HG03342 (cell line): Measurements from ENCODE around the gene AIRE.
"Not testable (repeated sequence)": the region's sequence is repeated elsewhere in the genome, so short reads cannot be mapped to it uniquely, and the experiment has no call there.

Source experiments
- ATAC-seq: cut with Tn5 transposase; IDR thresholded peaks from one replicate; pipeline ENCODE4 v1.9.1; 2021; ENCODE audit warnings: mild to moderate bottlenecking, moderate library complexity; ENCODE audit not compliant: unreplicated experiment

Gene AIRE

GRCh38 chr21:44334329-44335030 lies 48.8 kb downstream of the AIRE start:
- no peak for ATAC-seq

GRCh38 chr21:44335266-44336059 lies 49.8 kb downstream of the AIRE start:
- no peak for ATAC-seq

- no peak for ATAC-seq
Observed at GRCh38 chr21:44337449-44337848, 51.8 kb downstream of the AIRE start.

DNA sequence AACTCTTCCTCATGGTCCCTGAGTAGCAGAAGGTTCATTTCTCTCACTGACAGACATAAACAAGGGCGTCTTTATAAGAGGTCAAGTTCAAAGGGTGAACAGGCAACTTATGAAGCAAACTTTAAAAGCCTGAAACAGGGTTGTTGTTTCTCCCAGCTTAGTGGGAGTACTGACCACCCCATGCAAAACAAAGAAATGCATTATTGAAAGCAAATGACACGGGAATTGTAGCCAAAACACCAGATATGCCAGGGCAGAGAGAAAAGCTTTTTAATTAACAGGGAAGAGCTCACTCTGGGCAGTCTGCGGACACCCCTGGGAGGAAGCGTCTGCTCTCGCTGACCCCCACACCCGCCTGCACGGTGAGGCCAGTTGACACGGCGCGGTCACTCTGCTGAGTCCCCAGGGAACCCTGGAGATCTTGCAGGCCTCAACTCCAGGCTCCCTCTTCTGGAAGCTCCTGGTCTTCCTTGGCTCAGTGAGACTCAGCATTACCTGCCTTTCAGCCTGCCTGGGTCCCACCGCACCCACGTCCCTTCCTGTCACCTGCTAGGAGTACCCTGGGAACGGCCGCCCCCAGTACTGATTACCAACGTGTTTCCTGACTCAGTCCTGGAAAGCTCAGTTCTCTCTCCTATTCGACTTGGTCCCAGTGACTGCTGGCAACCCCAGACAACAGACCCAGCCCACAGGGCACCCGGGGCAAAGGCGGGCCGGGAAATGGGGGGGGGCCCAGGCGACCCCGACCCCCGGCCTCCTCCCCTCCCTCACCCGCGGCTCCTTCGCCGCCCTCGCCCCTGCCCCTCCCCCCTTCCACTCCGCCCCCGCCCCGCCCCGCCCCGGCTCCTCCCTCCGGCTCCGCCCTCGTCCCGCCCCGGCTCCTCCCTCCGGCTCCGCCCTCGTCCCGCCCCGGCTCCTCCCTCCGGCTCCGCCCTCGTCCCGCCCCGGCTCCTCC lies 52.5 kb downstream of the AIRE start:
- ATAC-seq: no peak

DNA sequence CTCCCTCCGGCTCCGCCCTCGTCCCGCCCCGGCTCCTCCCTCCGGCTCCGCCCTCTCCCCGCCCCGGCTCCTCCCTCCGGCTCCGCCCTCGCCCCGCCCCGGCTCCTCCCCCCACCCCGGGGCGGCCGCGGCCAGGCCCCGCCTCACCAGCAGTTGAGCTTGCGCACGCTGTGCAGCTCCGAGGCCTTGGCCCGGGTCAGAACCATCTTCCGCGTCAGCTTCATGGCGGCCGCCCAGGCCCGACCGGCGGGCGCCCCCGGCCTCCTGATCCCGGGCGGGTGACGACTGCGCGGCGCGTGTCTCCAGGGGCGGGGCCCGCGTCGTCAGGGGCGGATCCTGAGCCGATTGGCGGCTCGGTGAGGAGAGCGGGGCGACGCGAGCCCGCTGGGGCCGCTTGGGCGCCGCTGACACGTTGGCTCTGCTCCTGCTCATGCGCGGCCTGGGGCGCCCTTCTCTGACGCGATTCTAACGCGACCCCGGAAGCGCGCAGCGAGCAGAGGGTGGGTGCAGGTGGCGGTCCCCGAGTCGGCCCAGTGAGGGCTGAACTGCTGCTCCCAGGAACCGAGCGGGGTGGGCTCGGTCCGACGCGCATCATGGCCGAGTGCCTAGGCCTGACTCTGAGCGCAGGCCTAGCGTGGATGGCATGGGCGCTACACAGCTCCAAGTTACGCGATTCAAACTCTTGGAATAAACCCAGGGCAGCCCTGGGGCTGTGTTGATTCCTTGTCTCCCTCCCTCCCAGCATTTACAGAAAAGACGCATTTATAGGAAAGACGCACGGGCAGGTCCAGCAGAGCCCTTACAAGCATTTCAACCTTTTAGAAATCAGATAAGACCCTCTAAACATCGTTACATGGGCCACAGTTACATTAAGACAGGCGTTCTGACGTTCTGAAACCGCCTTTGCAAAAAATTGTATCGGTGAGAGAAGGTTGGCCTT lies 53.6 kb downstream of the AIRE start, which contains the start of gene CFAP410:
Gene CFAP410 (minus strand): TSS at position 420 of the 940 bp plus-strand sequence. CDS start 196 bp downstream, at position 224.
- ATAC-seq: peak; percentile 85

GRCh38 chr21:44341726-44342458 lies 56.2 kb downstream of the AIRE start:
- not testable (repeated sequence) for ATAC-seq

DNA sequence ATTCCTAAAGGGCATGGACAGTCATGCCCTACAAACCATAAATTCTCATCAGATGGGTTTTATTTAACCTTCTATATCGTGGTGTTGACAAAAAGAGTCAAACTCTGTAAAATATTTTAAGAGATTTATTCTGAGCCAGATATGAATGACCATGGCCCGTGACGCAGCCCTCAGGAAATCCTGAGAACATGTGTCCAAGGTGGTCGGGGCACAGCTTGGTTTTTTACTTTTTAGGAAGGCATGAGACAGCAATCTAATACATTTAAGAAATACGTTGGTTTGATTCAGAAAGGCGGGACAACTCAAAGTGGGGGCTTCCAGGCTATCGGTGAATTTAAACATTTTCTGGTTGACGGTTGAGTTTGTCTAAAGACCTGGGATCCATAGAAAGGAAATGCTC lies 57.3 kb downstream of the AIRE start:
- ATAC-seq: not testable (repeated sequence)

GRCh38 chr21:44344541-44345183 lies 59.0 kb downstream of the AIRE start:
- ATAC-seq: no peak

DNA sequence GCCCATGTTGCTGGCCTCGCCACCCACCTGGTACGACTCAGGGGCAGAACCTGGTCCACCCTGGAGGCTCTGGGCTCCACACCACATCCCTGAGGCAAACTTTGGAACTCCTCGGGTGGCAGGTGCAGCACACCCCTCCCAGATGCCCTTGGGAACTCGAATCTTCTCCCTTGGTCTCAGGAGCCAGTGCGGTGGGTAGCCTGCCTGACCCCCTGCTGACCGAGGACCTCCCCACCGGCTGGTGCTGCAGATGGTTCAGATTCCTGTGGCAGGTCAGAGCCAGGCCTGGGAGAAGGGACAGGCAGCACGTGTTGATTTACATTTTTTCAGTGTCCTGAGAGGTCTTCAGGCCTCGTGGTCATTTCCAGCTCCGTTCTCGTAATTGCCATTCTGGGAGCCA lies 59.8 kb downstream of the AIRE start:
- no peak for ATAC-seq

- ATAC-seq: no peak
Observed at GRCh38 chr21:44347911-44348451, 62.3 kb downstream of the AIRE start.
